VCaP (cell line): Measurements from ENCODE around the gene BTRC.

Experiments
- H3K27ac ChIP-seq: fragments of 450-650 bp; 2 replicates; pipeline ENCODE4 v1.5.1; 2017
- TF ChIP-seq, protein P1 (sequence below): fragments of 450-650 bp; conservative IDR thresholded peaks from 2 replicates; pipeline ENCODE4 v1.5.1; 2017; ENCODE audit warnings: mild to moderate bottlenecking, moderate library complexity

BTRC gene

DNA sequence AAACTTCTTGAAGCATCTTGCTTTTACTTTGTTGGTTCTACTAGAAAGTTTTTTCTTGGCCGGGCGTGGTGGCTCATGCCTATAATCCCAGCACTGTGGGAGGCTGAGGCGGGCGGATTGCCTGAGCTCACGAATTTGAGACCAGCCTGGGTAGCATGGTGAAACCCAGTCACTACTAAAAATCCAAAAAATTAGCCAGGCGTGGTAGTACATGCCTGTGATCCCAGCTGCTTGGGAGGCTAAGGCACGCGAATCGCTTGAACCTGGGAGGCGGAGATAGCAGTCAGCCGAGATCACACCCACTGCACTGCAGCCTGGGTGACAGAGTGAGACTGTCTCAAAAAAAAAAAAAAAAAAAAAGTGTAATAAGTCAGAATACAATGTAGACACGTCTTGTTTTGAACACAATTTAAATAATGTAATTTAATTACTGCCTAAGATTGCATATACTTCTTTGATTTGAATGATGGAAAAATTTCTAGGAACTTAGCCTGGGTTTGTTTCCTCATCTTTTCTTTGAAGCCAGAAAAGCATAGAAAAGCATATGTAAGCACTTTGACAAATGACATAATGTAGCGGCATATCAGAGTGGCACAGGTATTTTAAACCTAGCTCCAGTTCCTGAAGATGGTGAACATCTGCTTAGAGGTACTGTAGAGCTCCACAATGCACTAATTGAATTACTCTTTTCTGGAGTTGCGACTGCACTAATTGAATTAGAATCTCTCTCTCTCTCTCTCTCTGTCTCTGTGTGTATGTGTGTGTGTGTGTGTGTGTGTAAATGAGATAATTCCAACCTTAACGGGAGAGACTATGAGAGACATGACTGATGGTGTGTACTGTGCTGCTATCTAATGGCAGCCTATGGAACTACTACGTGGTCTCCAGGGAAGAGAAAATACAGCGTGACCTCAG lies 87.8 kb downstream of the BTRC start:
- H3K27ac ChIP-seq, result no peak overlapping the region
- TF ChIP-seq, protein P1, sequence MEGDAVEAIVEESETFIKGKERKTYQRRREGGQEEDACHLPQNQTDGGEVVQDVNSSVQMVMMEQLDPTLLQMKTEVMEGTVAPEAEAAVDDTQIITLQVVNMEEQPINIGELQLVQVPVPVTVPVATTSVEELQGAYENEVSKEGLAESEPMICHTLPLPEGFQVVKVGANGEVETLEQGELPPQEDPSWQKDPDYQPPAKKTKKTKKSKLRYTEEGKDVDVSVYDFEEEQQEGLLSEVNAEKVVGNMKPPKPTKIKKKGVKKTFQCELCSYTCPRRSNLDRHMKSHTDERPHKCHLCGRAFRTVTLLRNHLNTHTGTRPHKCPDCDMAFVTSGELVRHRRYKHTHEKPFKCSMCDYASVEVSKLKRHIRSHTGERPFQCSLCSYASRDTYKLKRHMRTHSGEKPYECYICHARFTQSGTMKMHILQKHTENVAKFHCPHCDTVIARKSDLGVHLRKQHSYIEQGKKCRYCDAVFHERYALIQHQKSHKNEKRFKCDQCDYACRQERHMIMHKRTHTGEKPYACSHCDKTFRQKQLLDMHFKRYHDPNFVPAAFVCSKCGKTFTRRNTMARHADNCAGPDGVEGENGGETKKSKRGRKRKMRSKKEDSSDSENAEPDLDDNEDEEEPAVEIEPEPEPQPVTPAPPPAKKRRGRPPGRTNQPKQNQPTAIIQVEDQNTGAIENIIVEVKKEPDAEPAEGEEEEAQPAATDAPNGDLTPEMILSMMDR, result peak; percentile 81

DNA sequence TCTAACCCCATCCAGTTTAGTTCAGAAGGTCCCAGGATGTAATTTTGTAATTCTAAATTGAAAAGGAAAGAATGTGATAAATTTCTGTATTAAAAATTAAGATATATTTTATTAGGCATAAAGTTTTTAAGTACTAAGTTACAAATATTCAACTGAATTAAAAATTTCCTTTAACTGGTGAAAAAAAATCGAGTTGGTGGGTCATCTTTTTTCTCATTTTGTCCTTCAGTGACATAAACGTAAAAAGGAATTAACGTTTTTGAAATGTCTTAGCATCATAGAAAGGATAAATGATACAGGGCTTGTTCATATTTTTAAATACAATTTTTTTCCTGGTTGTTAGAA lies 88.5 kb downstream of the BTRC start:
- no peak overlapping the region for H3K27ac ChIP-seq
- TF ChIP-seq, protein P1, result peak; percentile 49; the same call in 1 of the 2 replicates

DNA sequence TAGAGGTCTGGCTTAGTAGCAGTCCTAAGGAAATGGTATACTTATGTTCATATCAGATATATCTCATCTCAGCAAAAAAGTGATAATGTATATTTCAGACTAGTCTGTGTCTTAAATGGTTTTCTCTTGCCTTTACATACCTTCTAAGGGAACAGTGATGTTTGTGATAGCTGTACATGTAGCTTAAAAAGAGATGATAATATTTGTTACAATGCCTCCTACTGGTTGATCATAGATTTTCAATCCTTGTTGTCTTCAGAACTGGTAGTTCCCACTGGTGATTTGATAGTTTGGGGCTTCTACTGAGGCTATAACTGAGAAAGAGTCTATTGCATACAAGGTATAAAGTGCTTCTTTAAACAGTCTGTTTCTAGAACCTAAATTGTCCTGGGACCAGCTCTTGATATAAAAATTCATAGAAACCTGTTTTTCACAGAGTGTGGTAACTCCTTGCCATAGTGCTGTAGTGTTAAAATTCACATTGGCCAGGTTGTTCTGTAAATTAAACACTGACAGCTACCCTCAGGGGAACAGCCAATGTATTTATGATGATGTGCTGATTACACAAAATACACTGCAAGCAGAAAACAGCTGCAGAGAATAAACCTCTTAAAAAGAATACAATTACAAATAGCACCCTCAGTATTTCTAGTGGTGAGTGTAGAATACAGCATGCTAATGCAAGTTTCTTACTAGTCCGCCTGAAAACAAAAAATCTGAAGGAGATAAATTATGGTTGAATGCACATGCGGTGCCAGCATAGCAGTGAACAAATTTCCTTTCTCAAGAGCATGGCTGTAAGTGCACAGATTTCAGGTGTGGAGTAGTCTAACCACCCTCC lies 90.3 kb downstream of the BTRC start:
- no peak overlapping the region for H3K27ac ChIP-seq
- TF ChIP-seq, protein P1, result peak; percentile 46

DNA sequence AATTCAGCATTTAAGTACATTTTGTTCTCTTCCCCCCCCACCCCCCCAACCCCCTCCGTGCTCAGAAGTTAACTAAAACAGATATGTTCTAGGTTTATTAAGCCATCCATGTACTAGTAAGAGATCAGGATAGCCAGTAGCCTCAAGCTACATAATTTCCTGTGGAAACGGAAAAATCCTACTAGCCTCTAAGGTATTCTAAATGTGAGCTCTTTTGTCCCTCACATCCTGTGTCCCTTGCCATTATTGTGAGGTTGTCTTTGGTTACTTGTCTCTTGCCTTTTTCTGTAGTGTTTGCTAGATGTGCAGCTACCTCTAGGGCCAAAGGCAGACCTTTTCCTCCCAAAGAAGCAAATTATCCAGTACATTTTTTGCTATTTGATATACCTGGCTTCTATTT lies 92.1 kb downstream of the BTRC start:
- TF ChIP-seq, protein P1, result no peak
- no peak overlapping the region for H3K27ac ChIP-seq

DNA sequence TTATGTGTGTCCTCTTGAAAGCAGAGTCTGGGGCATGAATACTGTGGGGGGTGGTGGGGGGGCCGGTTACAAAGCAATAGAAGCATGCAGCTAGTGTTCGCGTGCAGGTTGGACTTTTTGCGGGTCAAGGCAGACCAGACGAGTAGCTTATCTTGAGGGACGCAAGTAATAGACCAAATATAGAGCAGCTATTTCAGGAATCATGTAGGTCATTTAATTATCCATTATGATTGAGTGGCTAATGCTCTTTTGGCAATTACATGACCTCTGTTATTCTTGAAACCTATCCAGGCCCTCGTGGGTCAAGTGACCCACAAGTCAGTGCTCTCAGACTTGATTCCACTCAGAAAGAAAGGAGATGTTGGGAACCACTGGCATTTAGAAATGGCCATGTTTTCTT lies 93.0 kb downstream of the BTRC start:
- no peak overlapping the region for H3K27ac ChIP-seq
- TF ChIP-seq, protein P1, result no peak

DNA sequence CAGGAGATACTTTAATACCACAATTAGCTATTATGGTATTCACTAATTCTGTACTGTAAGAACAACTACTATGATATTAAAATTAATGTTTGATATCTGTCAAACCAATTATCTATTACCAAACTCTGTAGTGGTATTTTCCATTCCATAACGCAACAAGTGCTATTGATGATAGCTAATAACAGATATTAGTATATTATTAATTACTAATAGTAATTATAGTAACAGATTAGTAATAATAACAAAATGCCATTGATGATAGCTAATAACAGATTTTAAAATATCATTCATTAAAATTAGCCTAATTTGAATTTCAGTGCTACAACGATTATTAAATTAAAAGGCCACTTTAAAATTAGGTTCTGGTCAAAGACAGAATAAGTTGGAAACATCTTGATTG lies 93.5 kb downstream of the BTRC start:
- TF ChIP-seq, protein P1, result no peak
- no peak overlapping the region for H3K27ac ChIP-seq

DNA sequence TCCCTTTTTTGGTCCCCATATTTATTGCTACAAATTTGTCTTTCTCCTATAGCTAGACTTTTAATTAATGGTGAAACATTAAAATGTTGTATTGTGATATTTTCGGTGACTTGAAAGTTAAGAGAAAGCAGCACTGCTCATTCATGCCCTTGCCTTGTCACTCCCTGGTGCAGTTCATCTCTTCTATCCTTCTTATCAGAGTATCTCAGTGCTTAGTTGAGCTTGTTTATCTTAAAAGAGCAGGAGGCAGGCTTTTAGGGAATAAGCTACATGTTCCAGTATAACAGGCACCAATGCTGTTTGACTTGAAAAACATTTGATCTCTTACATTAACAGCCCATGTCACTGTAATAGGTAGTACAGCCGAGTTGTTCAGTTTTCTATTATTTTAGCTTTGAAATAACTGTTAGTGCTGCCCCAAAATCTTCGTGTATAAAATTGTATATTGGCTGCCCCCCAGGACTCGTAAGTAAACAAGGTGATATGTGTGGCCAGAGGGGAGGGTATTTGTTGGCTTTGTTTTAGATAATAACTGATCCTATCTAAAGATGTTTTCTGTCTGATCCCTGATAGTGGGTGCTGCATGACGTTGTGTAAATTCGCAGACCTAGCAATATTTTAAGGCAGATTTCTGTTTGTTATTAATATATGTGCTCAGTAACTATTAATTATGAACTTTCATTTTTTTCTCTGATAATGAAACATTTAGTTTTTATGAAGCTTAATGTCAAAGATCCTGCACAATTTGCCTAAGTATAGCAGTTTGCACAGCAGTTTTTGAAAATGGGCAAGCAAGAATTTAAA lies 96.5 kb downstream of the BTRC start:
- H3K27ac ChIP-seq, result peak overlapping the region; percentile 61
- TF ChIP-seq, protein P1, result no peak
